Activated B cell treated with CpG ODN at 0.5 μM for 24 hours (primary cell): Measurements from ENCODE around the gene ATP9A. TPM values are rescaled to one million over a fixed set of nuclear protein-coding genes. Genes with fewer than 3 reads are reported as not detected.

ENCODE experiments used
- ATAC-seq: fragments of 200-7000 bp; cut with Tn5 transposase; one replicate; pipeline ENCODE4 v1.10.0; 2021; ENCODE audit warnings: low read depth, mild to moderate bottlenecking, moderate library complexity
- CTCF ChIA-PET: fragments of 350-600 bp; sonication (Branson Sonifier 250); formaldehyde crosslinking; loops from one replicate; lab custom pipeline; 2021; ENCODE audit warnings: antibody characterized with exemption; lab: Charles Lee
- POLR2A ChIA-PET: fragments of 350-600 bp; sonication (Branson Sonifier 250); formaldehyde crosslinking; loops from one replicate; lab custom pipeline; 2021; ENCODE audit warnings: antibody characterized with exemption; lab: Charles Lee
- DNase-seq: peaks from one replicate; pipeline ENCODE4 v3.0.0; 2022
- H3K27ac Mint-ChIP-seq: one replicate; pipeline ENCODE4 v1.8.0; 2020; ENCODE audit warnings: mixed read lengths
- H3K27me3 Mint-ChIP-seq: one replicate; pipeline ENCODE4 v1.8.0; 2021; ENCODE audit warnings: mixed read lengths
- H3K36me3 Mint-ChIP-seq: one replicate; pipeline ENCODE4 v1.8.0; 2021; ENCODE audit warnings: low read depth, mixed read lengths
- H3K4me1 Mint-ChIP-seq: one replicate; pipeline ENCODE4 v1.8.0; 2021; ENCODE audit warnings: mixed read lengths
- H3K4me3 Mint-ChIP-seq: one replicate; pipeline ENCODE4 v1.8.0; 2020; ENCODE audit warnings: mild to moderate bottlenecking, mixed read lengths
- H3K9me3 Mint-ChIP-seq: one replicate; pipeline ENCODE4 v1.8.0; 2020; ENCODE audit warnings: mixed read lengths
- CTCF ChIP-seq: fragments of 200-600 bp; IDR thresholded peaks from one replicate; pipeline ENCODE4 v1.8.0; 2022; ENCODE audit warnings: antibody characterized with exemption, mild to moderate bottlenecking
- intact Hi-C: fragments of 100-400 bp; cut with micrococcal nuclease; formaldehyde crosslinking; loops from one replicate; pipeline ENCODE4 v1.15.1; 2024
- total RNA-seq: library from RNA; stranded (reverse); gene quantifications from 2 replicates; pipeline ENCODE4 v1.2.3, GENCODE V29; 2022

Gene ATP9A
- total RNA-seq, 1 donor from 2014 or later = 0.07 TPM

DNA sequence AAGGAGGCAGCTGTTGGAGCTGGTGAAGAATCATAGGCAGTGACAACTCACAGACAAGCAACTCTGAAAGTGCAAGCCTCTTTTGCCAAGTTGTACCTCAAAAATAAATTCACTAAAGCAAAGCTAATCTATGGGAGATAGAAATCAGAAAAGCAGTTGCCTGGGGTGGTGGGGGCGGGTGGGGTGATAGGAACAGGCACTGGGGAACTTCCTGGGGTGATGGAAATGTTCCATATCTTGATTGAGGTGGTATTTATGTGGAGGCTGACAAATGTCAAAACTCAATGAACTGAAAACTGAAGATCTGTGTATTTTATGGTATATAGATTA lies 52.4 kb downstream of the ATP9A start:
- peaks cover 4% of the 10 kb centered on the region for H3K27me3 Mint-ChIP-seq
- intact Hi-C loops = no loop called here
- ATAC-seq = no peak

GRCh38 chr20:51715163-51715855 lies 52.9 kb downstream of the ATP9A start:
- CTCF ChIA-PET = no interaction called here

More for the DNA sequence above, 52.4 kb downstream of the ATP9A start:
- Mint-ChIP-seq H3K9me3 (no peaks in the 10 kb centered on the region), H3K27ac (no peak overlapping the region), H3K4me3 (no peak overlapping the region), H3K36me3 (no peaks in the 10 kb centered on the region), H3K4me1 (no peaks in the 10 kb centered on the region)
- DNase-seq = no peak
- TF ChIP-seq CTCF = no peak
- POLR2A ChIA-PET = no interaction called here
- CTCF ChIA-PET = no interaction called here

GRCh38 chr20:51713213-51713598 lies 55.0 kb downstream of the ATP9A start:
- peaks cover 4% of the 10 kb centered on the region for H3K27me3 Mint-ChIP-seq
- intact Hi-C loops = no loop called here
- no peak for DNase-seq

More at GRCh38 chr20:51715163-51715855, 52.9 kb downstream of the ATP9A start:
- Mint-ChIP-seq H3K27me3 (peaks cover 4% of the 10 kb centered on the region), H3K4me1 (no peaks in the 10 kb centered on the region), H3K36me3 (no peaks in the 10 kb centered on the region), H3K4me3 (no peak overlapping the region), H3K9me3 (no peaks in the 10 kb centered on the region), H3K27ac (no peak overlapping the region)
- ATAC-seq (no peak), DNase-seq (no peak)
- POLR2A ChIA-PET = no interaction called here
- TF ChIP-seq CTCF = no peak
- intact Hi-C loops = no loop called here

GRCh38 chr20:51712501-51713212 lies 55.5 kb downstream of the ATP9A start:
- ChIA-PET POLR2A (no interaction called here), CTCF (no interaction called here)
- no peak for TF ChIP-seq CTCF
- Mint-ChIP-seq H3K27me3 (peaks cover 4% of the 10 kb centered on the region), H3K4me1 (no peaks in the 10 kb centered on the region), H3K36me3 (no peaks in the 10 kb centered on the region), H3K9me3 (no peaks in the 10 kb centered on the region), H3K4me3 (no peak overlapping the region), H3K27ac (no peak overlapping the region)
- DNase-seq = no peak
- intact Hi-C loops = no loop called here
- ATAC-seq = no peak

More at GRCh38 chr20:51713213-51713598, 55.0 kb downstream of the ATP9A start:
- no peaks in the 10 kb centered on the region for H3K9me3 Mint-ChIP-seq
- CTCF ChIA-PET = no interaction called here
- H3K27ac Mint-ChIP-seq = no peak overlapping the region
- POLR2A ChIA-PET = no interaction called here
- no peak overlapping the region for H3K4me3 Mint-ChIP-seq
- TF ChIP-seq CTCF = no peak
- no peaks in the 10 kb centered on the region for H3K36me3 Mint-ChIP-seq
- ATAC-seq = no peak
- no peaks in the 10 kb centered on the region for H3K4me1 Mint-ChIP-seq

- Mint-ChIP-seq H3K4me3 (no peak overlapping the region), H3K36me3 (no peaks in the 10 kb centered on the region), H3K9me3 (no peaks in the 10 kb centered on the region), H3K4me1 (no peaks in the 10 kb centered on the region), H3K27me3 (peaks cover 7% of the 10 kb centered on the region), H3K27ac (no peak overlapping the region)
- ChIA-PET CTCF (no interaction called here), POLR2A (no interaction called here)
- no peak for ATAC-seq
- intact Hi-C loops = no loop called here
- no peak for DNase-seq
- TF ChIP-seq CTCF = no peak
These were observed 56.8 kb downstream of the ATP9A start for GRCh38 chr20:51711426-51711825.
